Measurements from ENCODE around the gene NRBF2. TPM values are rescaled to one million over a fixed set of nuclear protein-coding genes. Genes with fewer than 3 reads are reported as not detected.

The NRBF2 gene
- total and polyA plus RNA-seq, 9 of the 15 experiments (the other 6 are each of a cell fraction or from before 2014, with no cell fraction given), result 20.8 to 52.1 (median 30.5) TPM

DNA sequence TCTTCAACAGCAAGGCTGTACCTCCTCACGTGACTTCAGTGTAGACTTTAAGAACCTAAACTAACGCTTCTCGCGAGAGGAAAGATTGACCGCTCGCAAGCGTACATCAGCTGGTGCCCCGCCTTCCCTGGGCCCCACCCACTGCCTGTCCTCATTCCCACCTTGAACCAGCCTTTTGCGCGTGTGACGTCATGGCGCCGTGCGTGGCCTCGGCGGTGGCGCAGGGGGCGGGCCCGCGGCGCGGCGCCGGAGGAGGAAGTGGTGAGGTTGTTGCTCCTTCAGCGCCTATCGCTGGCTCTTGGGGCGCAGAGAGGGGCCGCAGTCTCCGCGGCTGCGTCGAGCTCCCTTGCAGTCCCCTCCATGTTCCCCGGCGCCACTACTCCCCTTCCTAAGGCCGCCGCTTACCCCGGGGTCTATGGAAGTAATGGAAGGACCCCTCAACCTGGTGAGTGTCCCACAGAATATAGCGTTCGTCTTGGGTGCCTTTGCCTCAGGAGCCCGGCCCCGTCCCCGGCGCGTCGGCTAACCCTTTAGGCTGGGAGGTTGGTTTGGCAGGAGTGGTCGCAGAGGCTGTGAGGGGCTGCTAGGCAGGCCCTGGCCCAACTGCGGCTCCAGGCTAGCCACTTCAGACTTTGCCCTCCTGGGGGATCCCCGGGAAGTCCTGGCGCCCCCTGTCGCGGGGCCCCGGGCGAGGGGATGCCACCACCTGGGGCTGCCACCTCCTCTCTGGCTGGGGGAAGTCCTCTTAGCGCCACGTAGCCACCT is at the start of gene NRBF2 (continued):
- TF ChIP-seq, protein P1, sequence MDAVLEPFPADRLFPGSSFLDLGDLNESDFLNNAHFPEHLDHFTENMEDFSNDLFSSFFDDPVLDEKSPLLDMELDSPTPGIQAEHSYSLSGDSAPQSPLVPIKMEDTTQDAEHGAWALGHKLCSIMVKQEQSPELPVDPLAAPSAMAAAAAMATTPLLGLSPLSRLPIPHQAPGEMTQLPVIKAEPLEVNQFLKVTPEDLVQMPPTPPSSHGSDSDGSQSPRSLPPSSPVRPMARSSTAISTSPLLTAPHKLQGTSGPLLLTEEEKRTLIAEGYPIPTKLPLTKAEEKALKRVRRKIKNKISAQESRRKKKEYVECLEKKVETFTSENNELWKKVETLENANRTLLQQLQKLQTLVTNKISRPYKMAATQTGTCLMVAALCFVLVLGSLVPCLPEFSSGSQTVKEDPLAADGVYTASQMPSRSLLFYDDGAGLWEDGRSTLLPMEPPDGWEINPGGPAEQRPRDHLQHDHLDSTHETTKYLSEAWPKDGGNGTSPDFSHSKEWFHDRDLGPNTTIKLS (IDR thresholded peaks at IDR 0.05; ENCODE audit: borderline replicate concordance, low read depth), result peak; percentile 89
- no peak for TF ChIP-seq BRCA1 (IDR thresholded peaks at IDR 0.05)
- 0 out of 2 replicates have a peak, but pooled peaks have one; percentile 73 for TF ChIP-seq BRCA1 (CRISPR knock-in tag; IDR thresholded peaks at IDR 0.05)
- TF ChIP-seq ZNF707 (CRISPR knock-in tag; conservative IDR thresholded peaks at IDR 0.05), result no peak
- TF ChIP-seq, protein P2, sequence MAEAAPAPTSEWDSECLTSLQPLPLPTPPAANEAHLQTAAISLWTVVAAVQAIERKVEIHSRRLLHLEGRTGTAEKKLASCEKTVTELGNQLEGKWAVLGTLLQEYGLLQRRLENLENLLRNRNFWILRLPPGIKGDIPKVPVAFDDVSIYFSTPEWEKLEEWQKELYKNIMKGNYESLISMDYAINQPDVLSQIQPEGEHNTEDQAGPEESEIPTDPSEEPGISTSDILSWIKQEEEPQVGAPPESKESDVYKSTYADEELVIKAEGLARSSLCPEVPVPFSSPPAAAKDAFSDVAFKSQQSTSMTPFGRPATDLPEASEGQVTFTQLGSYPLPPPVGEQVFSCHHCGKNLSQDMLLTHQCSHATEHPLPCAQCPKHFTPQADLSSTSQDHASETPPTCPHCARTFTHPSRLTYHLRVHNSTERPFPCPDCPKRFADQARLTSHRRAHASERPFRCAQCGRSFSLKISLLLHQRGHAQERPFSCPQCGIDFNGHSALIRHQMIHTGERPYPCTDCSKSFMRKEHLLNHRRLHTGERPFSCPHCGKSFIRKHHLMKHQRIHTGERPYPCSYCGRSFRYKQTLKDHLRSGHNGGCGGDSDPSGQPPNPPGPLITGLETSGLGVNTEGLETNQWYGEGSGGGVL (CRISPR knock-in tag; IDR thresholded peaks at IDR 0.05), result no peak
- no peak for TF ChIP-seq SIRT6 (IDR thresholded peaks at IDR 0.05; ENCODE audit: low read depth, low read length)
- TF ChIP-seq ELF4 (CRISPR knock-in tag; IDR thresholded peaks at IDR 0.05), result peak; percentile 5; the same call in 1 of the 2 replicates
- TF ChIP-seq, protein P3, sequence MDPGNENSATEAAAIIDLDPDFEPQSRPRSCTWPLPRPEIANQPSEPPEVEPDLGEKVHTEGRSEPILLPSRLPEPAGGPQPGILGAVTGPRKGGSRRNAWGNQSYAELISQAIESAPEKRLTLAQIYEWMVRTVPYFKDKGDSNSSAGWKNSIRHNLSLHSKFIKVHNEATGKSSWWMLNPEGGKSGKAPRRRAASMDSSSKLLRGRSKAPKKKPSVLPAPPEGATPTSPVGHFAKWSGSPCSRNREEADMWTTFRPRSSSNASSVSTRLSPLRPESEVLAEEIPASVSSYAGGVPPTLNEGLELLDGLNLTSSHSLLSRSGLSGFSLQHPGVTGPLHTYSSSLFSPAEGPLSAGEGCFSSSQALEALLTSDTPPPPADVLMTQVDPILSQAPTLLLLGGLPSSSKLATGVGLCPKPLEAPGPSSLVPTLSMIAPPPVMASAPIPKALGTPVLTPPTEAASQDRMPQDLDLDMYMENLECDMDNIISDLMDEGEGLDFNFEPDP (CRISPR knock-in tag; IDR thresholded peaks at IDR 0.05), result 0 out of 2 replicates have a peak, but pooled peaks have one; percentile 67
- TF ChIP-seq, protein P4, sequence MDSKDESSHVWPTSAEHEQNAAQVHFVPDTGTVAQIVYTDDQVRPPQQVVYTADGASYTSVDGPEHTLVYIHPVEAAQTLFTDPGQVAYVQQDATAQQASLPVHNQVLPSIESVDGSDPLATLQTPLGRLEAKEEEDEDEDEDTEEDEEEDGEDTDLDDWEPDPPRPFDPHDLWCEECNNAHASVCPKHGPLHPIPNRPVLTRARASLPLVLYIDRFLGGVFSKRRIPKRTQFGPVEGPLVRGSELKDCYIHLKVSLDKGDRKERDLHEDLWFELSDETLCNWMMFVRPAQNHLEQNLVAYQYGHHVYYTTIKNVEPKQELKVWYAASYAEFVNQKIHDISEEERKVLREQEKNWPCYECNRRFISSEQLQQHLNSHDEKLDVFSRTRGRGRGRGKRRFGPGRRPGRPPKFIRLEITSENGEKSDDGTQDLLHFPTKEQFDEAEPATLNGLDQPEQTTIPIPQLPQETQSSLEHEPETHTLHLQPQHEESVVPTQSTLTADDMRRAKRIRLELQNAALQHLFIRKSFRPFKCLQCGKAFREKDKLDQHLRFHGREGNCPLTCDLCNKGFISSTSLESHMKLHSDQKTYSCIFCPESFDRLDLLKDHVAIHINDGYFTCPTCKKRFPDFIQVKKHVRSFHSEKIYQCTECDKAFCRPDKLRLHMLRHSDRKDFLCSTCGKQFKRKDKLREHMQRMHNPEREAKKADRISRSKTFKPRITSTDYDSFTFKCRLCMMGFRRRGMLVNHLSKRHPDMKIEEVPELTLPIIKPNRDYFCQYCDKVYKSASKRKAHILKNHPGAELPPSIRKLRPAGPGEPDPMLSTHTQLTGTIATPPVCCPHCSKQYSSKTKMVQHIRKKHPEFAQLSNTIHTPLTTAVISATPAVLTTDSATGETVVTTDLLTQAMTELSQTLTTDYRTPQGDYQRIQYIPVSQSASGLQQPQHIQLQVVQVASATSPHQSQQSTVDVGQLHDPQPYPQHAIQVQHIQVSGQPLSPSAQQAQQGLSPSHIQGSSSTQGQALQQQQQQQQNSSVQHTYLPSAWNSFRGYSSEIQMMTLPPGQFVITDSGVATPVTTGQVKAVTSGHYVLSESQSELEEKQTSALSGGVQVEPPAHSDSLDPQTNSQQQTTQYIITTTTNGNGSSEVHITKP (IDR thresholded peaks at IDR 0.05; ENCODE audit: partially characterized antibody), result peak; percentile 10
- 0 out of 4 replicates have a peak, but pooled peaks of 1 of the 2 experiments have one; percentile 29 for TF ChIP-seq ARNT (IDR thresholded peaks at IDR 0.05)
- no peak for TF ChIP-seq ZNF699 (CRISPR knock-in tag; IDR thresholded peaks at IDR 0.05; ENCODE audit: insufficient replicate concordance)
- no peak for TF ChIP-seq XRCC4 (IDR thresholded peaks at IDR 0.05; ENCODE audit: extremely low read depth, insufficient read depth, insufficient read length)
- peak; percentile 90 for TF ChIP-seq HMGN3 (IDR thresholded peaks at IDR 0.05; ENCODE audit: borderline replicate concordance, extremely low read depth, insufficient read length, low read depth, low read length)
- TF ChIP-seq, protein P5, sequence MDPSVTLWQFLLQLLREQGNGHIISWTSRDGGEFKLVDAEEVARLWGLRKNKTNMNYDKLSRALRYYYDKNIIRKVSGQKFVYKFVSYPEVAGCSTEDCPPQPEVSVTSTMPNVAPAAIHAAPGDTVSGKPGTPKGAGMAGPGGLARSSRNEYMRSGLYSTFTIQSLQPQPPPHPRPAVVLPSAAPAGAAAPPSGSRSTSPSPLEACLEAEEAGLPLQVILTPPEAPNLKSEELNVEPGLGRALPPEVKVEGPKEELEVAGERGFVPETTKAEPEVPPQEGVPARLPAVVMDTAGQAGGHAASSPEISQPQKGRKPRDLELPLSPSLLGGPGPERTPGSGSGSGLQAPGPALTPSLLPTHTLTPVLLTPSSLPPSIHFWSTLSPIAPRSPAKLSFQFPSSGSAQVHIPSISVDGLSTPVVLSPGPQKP (CRISPR knock-in tag; IDR thresholded peaks at IDR 0.05), result no peak
